Raji (cell line): ENCODE results near the gene MRPL40.

Source experiments
- POLR2A ChIP-seq: IDR thresholded peaks from 2 replicates; pipeline ENCODE4 v1.6.1; 2011; ENCODE audit warnings: low read depth, low read length, control low read depth; ENCODE audit not compliant: insufficient read depth

MRPL40 gene

GRCh38 chr22:19432133-19432851 is at the start of gene MRPL40:
MRPL40 (plus strand) TSS chr22:19432545; CDS start chr22:19432555, 10 bp downstream.
- TF ChIP-seq POLR2A, result peak; percentile 95

- no peak for TF ChIP-seq POLR2A
Observed at GRCh38 chr22:19383292-19383691, 49.1 kb upstream of the MRPL40 start.

GRCh38 chr22:19385221-19385906 is 47.0 kb upstream of the MRPL40 start:
- TF ChIP-seq POLR2A, result no peak

GRCh38 chr22:19386248-19386647 is 46.1 kb upstream of the MRPL40 start:
- no peak for TF ChIP-seq POLR2A

GRCh38 chr22:19387038-19387437 is 45.3 kb upstream of the MRPL40 start:
- TF ChIP-seq POLR2A, result no peak

- TF ChIP-seq POLR2A, result no peak
Observed at GRCh38 chr22:19387575-19387974, 44.8 kb upstream of the MRPL40 start.

- no peak for TF ChIP-seq POLR2A
Observed at GRCh38 chr22:19393704-19394103, 38.6 kb upstream of the MRPL40 start.

GRCh38 chr22:19394274-19395050 is 37.9 kb upstream of the MRPL40 start:
- TF ChIP-seq POLR2A, result no peak

- no peak for TF ChIP-seq POLR2A
Observed at GRCh38 chr22:19395276-19395675, 37.1 kb upstream of the MRPL40 start.

- no peak for TF ChIP-seq POLR2A
Observed at GRCh38 chr22:19396561-19396933, 35.8 kb upstream of the MRPL40 start.

GRCh38 chr22:19396934-19397733 is 35.2 kb upstream of the MRPL40 start:
- no peak for TF ChIP-seq POLR2A

GRCh38 chr22:19397734-19398104 is 34.6 kb upstream of the MRPL40 start:
- TF ChIP-seq POLR2A, result no peak

GRCh38 chr22:19398206-19398605 is 34.1 kb upstream of the MRPL40 start:
- TF ChIP-seq POLR2A, result no peak

GRCh38 chr22:19398652-19399051 is 33.7 kb upstream of the MRPL40 start:
- TF ChIP-seq POLR2A, result no peak

GRCh38 chr22:19400881-19401280 is 31.5 kb upstream of the MRPL40 start:
- TF ChIP-seq POLR2A, result no peak
